Neuronal stem cell (in vitro differentiated cells): ENCODE data around the gene LCN2.
"Not testable (repeated sequence)": the region's sequence is repeated elsewhere in the genome, so short reads cannot be mapped to it uniquely, and the experiment has no call there.

Source experiments
- DNase-seq: peaks from one replicate; pipeline ENCODE4 v3.0.0-alpha.2; 2013; ENCODE audit warnings: low spot score
- H2AFZ ChIP-seq: one replicate; pipeline ENCODE4 v1.6.1; 2013; ENCODE audit warnings: mild to moderate bottlenecking, low read length, inconsistent platforms
- H2AK5ac ChIP-seq: 2 replicates; pipeline ENCODE4 v1.6.1; 2013; ENCODE audit warnings: low read depth, mild to moderate bottlenecking, inconsistent platforms, low read length, moderate library complexity, mixed read lengths
- H2BK120ac ChIP-seq: 2 replicates; pipeline ENCODE4 v1.6.1; 2013; ENCODE audit warnings: low read depth, mild to moderate bottlenecking, inconsistent platforms, low read length, moderate library complexity, mixed read lengths
- H2BK12ac ChIP-seq: one replicate; pipeline ENCODE4 v1.6.1; 2013; ENCODE audit warnings: low read length, inconsistent platforms
- H2BK15ac ChIP-seq: 2 replicates; pipeline ENCODE4 v1.6.1; 2013; ENCODE audit warnings: mild to moderate bottlenecking, low read length, inconsistent platforms, mixed read lengths
- H2BK5ac ChIP-seq: one replicate; pipeline ENCODE4 v1.6.1; 2013; ENCODE audit warnings: inconsistent platforms, mild to moderate bottlenecking, low read length, moderate library complexity
- H3K14ac ChIP-seq: one replicate; pipeline ENCODE4 v1.6.1; 2013; ENCODE audit warnings: low read length, inconsistent platforms
- H3K18ac ChIP-seq: 2 replicates; pipeline ENCODE4 v1.6.1; 2013; ENCODE audit warnings: low read length, inconsistent platforms
- H3K23ac ChIP-seq: 2 replicates; pipeline ENCODE4 v1.6.1; 2013; ENCODE audit warnings: low read depth, mild to moderate bottlenecking, mixed read lengths, low read length, inconsistent platforms; ENCODE audit not compliant: poor library complexity
- H3K27ac ChIP-seq: replicated peaks from 3 replicates; pipeline ENCODE4 v1.5.1; 2013; ENCODE audit warnings: low read length, inconsistent platforms
- H3K27me3 ChIP-seq, 3 experiments: 2 replicates each; pipeline ENCODE4 v1.6.1; 2013; ENCODE audit warnings: low read length in 3 of 3, mild to moderate bottlenecking in 2 of 3, inconsistent platforms in 1 of 3, low read depth in 1 of 3, mixed read lengths in 1 of 3, moderate library complexity in 1 of 3; ENCODE audit not compliant: control insufficient read depth in 3 of 3, insufficient read depth in 3 of 3
- H3K36me3 ChIP-seq, 2 donors: replicated peaks in 1 of 2; 2 replicates each; pipeline ENCODE4 v1.6.1; 2013; ENCODE audit warnings: low read length in 2 of 2; ENCODE audit not compliant: control insufficient read depth in 2 of 2, insufficient read depth in 2 of 2
- H3K4ac ChIP-seq: 2 replicates; pipeline ENCODE4 v1.6.1; 2013; ENCODE audit warnings: inconsistent platforms, mild to moderate bottlenecking, low read length, moderate library complexity
- H3K4me1 ChIP-seq, 2 donors: 1 replicate in 1 of 2; 2 replicates in 1 of 2; pipeline ENCODE4 v1.6.1; 2013; ENCODE audit warnings: low read length in 2 of 2, low read depth in 1 of 2; ENCODE audit not compliant: control insufficient read depth in 2 of 2, insufficient read depth in 1 of 2
- H3K4me2 ChIP-seq: one replicate; pipeline ENCODE4 v1.6.1; 2013; ENCODE audit warnings: mild to moderate bottlenecking, low read length, inconsistent platforms; ENCODE audit not compliant: insufficient read depth, poor library complexity, severe bottlenecking
- H3K4me3 ChIP-seq, 2 donors: 2 replicates each; pipeline ENCODE4 v1.5.1; 2013; ENCODE audit warnings: low read length in 2 of 2, mild to moderate bottlenecking in 2 of 2, inconsistent platforms in 1 of 2, moderate library complexity in 1 of 2
- H3K79me1 ChIP-seq: one replicate; pipeline ENCODE4 v1.6.1; 2013; ENCODE audit warnings: low read depth, mild to moderate bottlenecking, inconsistent platforms, low read length, moderate library complexity
- H3K9ac ChIP-seq: one replicate; pipeline ENCODE4 v1.6.1; 2013; ENCODE audit warnings: mild to moderate bottlenecking, low read depth, low read length, inconsistent platforms; ENCODE audit not compliant: poor library complexity
- H3K9me3 ChIP-seq, 2 donors: replicated peaks in 1 of 2; 2 replicates each; pipeline versions ENCODE3 to v1.6.1; 2013; ENCODE audit warnings: low read length in 2 of 2, mild to moderate bottlenecking in 2 of 2, inconsistent platforms in 1 of 2, low read depth in 1 of 2, mixed read lengths in 1 of 2, moderate library complexity in 1 of 2; ENCODE audit not compliant: control insufficient read depth in 2 of 2, insufficient read depth in 1 of 2
- H4K8ac ChIP-seq: one replicate; pipeline ENCODE4 v1.6.1; 2013; ENCODE audit warnings: low read depth, mild to moderate bottlenecking, inconsistent platforms, low read length, moderate library complexity
- H4K91ac ChIP-seq: one replicate; pipeline ENCODE4 v1.6.1; 2013; ENCODE audit warnings: low read length, low read depth, mild to moderate bottlenecking, inconsistent platforms; ENCODE audit not compliant: poor library complexity
- WGBS, 2 donors: extraction: QIAGEN DNeasy Blood & Tissue Kit; methylation state at CpG; one replicate each; pipeline ENCODE4 v1.1.7; 2013; ENCODE audit warnings: missing lambda C conversion rate in 2 of 2, mixed read lengths in 1 of 2; ENCODE audit not compliant: insufficient read length in 2 of 2, insufficient replicate concordance in 1 of 2; ENCODE audit errors: extremely low coverage in 2 of 2; 5-methylcytosine and 5-hydroxymethylcytosine counted together

Gene LCN2

DNA sequence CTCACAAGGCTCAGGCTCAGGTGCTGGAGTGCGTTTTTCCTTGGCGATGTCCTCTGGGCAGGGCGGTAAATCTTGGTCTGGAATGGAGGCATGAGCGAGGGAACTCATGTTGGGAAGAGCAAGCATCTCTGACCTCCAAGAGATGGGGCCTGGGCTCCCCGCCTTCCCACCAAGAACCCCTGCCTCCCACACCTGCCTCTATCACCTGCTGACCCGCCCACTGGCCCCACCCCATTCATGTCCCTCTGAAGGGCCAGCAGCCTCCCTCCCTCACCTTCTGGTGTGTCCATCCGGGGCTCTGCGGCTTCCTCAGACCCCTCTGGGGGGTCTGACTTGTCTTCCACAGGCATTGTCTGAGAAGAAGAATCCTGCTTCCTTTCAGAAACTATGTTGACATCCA, 31.2 kb downstream of the LCN2 start:
- H3K9ac ChIP-seq = no peak overlapping the region
- no peak overlapping the region for H3K23ac ChIP-seq
- peaks cover 4% of the 10 kb centered on the region for H3K79me1 ChIP-seq
- no peak overlapping the region for H3K4me2 ChIP-seq
- H2AK5ac ChIP-seq = no peak overlapping the region
- peaks cover 60 to 92% of the 10 kb centered on the region in 2 donors for H3K36me3 ChIP-seq
- H3K14ac ChIP-seq = no peak overlapping the region
- no peaks in the 10 kb centered on the region for H3K4me1 ChIP-seq
- H4K91ac ChIP-seq = no peak overlapping the region
- no peak overlapping the region for H3K18ac ChIP-seq
- no peak overlapping the region for H2BK12ac ChIP-seq
- H2BK120ac ChIP-seq = no peak overlapping the region
- no peak overlapping the region for H2AFZ ChIP-seq
- H2BK15ac ChIP-seq = no peak overlapping the region
- whole genome bisulfite sequencing, 2 donors = no CpG with 5 or more reads among the region's 8 CpGs
- no peak overlapping the region for H4K8ac ChIP-seq
- DNase-seq = no peak
- no peak overlapping the region for H3K4me3 ChIP-seq
- H3K27me3 ChIP-seq = no peaks in the 10 kb centered on the region
- no peak overlapping the region for H3K27ac ChIP-seq
- H2BK5ac ChIP-seq = no peak overlapping the region
- H3K9me3 ChIP-seq = peaks cover 14 to 16% of the 10 kb centered on the region in 2 donors
- H3K4ac ChIP-seq = no peak overlapping the region

DNA sequence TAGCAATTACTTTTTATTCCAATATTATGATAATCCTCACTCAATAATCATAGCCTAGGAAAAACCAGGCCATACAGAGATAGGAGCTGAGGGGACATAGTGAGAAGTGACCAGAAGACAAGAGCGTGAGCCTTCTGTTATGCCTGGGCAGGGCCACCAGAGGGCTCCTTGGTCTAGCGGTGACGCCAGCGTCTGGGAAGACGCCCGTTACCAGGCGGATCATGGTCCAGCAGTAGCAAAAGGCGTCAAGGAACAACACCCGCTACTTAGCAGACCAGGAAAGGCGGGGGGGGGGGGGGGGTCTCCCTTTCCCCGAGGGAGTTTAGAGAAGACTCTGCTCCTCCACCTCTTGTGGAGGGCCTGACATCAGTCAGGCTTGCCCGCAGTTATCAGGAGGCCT, 32.2 kb downstream of the LCN2 start:
- H3K14ac ChIP-seq, H3K23ac ChIP-seq, H2BK120ac ChIP-seq, H2BK5ac ChIP-seq, H3K4me1 ChIP-seq, H3K4me2 ChIP-seq, H2AFZ ChIP-seq, H2BK12ac ChIP-seq, H4K8ac ChIP-seq, H3K27ac ChIP-seq, H3K79me1 ChIP-seq, H3K4ac ChIP-seq, H2AK5ac ChIP-seq, H3K4me3 ChIP-seq, H4K91ac ChIP-seq, H3K18ac ChIP-seq, H3K9ac ChIP-seq, H2BK15ac ChIP-seq, DNase-seq, H3K27me3 ChIP-seq: not testable (repeated sequence)
- H3K9me3 ChIP-seq = peaks cover 14 to 16% of the 10 kb centered on the region in 2 donors
- H3K36me3 ChIP-seq = peaks cover 59 to 92% of the 10 kb centered on the region in 2 donors
- no CpG with 5 or more reads among the region's 12 CpGs for WGBS, 2 donors

DNA sequence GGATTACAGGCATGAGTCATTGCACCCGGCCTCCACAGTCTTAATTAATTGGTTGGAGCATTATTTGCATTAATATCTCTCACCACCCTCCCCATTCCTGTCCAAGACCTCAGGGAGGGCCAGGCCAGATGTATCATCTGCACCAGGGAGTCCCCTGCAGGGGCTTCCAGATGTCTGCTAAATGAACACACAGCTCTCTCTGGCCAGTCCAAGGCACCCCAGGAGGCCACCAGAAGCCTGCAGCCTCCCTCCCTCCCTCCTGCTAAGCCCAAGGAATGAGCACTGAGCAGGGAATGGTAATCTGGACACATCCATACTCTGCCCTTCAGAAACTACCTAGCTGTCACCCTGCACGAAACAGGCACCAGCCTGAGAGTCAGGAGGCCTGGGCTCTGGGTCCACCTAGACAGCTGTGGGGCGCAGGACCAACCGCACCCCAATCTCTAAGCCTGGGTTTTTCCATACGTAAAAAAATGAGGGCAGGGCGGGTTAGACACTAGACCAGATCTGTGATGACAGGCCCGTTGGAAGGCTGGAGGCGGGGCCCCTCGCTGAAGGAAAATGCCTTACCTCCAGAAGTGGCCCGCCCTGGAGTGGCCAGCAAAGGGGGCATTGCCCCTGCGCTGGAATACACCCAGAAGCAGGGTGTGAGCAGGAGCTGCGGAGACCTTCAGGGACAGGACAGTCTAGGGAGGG, 33.8 kb downstream of the LCN2 start:
- no peak overlapping the region for H3K18ac ChIP-seq
- no peak overlapping the region for H3K14ac ChIP-seq
- H2BK5ac ChIP-seq = no peak overlapping the region
- no peak overlapping the region for H3K9ac ChIP-seq
- H3K27ac ChIP-seq = no peak overlapping the region
- peaks cover 14 to 16% of the 10 kb centered on the region in 2 donors for H3K9me3 ChIP-seq
- peak overlapping the region; percentile 10 for H3K23ac ChIP-seq
- no peak overlapping the region for H4K91ac ChIP-seq
- H3K4me2 ChIP-seq = no peak overlapping the region
- no peak overlapping the region for H2AFZ ChIP-seq
- no peak overlapping the region for H2BK15ac ChIP-seq
- H3K36me3 ChIP-seq = peaks cover 53 to 90% of the 10 kb centered on the region in 2 donors
- WGBS, 2 donors = no CpG with 5 or more reads among the region's 12 CpGs
- H3K4me3 ChIP-seq = no peak overlapping the region
- no peaks in the 10 kb centered on the region for H3K27me3 ChIP-seq
- H2AK5ac ChIP-seq = no peak overlapping the region
- no peak overlapping the region for H2BK120ac ChIP-seq
- H3K4me1 ChIP-seq = no peaks in the 10 kb centered on the region
- no peak for DNase-seq
- H4K8ac ChIP-seq = no peak overlapping the region
- no peak overlapping the region for H2BK12ac ChIP-seq
- no peak overlapping the region for H3K4ac ChIP-seq
- peaks cover 6% of the 10 kb centered on the region for H3K79me1 ChIP-seq

DNA sequence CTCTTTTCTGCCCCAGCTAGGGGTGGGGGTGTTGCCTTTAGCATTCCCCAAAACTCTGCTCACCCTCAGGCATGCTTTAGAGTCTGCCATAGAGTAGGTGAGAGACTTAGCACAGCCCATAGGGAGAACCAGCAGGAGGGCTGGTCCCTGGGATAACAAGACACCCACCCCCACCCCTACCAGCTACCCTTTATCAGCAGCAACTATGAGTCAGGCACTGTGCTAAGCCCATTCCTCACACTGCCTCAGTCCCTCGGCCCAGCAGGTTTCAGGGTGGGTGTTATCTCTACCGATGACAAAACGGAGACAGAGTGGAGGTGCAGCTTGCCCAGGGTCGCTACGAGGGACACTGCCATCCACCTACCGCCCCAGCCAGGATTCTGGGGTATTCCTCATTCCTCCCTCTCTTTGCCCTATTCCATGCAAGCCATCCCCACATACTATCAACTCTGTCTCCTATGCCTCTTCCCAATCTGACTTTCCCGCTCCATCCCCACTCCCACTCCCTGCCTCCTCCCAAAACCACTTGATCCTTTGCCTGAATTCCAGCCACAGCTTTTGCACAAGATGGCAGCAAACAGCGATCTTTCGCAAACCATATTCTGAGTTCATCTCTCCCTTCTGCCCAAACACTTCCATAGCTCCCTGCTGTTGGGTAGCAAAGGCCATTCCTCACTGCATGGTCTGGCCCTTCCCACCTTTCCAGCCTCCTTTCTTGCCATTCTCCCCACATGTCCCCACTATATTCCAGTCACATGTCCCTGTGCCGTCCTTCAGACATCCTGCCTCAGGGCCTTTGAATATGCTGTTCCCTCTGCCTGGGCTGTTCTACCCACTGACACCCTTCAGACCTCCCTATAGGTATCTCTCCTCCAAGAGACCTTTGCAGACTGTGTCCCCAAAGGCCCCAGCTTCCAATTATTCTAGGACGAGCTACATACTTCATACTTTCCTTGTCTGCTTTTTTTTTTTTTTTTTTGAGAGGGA, 37.0 kb downstream of the LCN2 start:
- H2BK15ac ChIP-seq = no peak overlapping the region
- H3K4ac ChIP-seq = no peak overlapping the region
- H2BK120ac ChIP-seq = no peak overlapping the region
- H3K23ac ChIP-seq = peak overlapping the region; percentile 52
- no peak overlapping the region for H3K14ac ChIP-seq
- no peak overlapping the region for H2BK12ac ChIP-seq
- H3K4me2 ChIP-seq = no peak overlapping the region
- peaks cover 37 to 83% of the 10 kb centered on the region in 2 donors for H3K36me3 ChIP-seq
- no peak overlapping the region for H3K18ac ChIP-seq
- H3K79me1 ChIP-seq = peaks cover 10% of the 10 kb centered on the region
- H4K91ac ChIP-seq = no peak overlapping the region
- peak overlapping the region in 1 of 2 donors; percentile 30 for H3K4me3 ChIP-seq
- no peak overlapping the region for H3K9ac ChIP-seq
- H3K4me1 ChIP-seq = peaks cover 4 to 5% of the 10 kb centered on the region in 2 donors
- WGBS, 2 donors = no CpG with 5 or more reads among the region's 11 CpGs
- no peak overlapping the region for H2AFZ ChIP-seq
- H2BK5ac ChIP-seq = no peak overlapping the region
- H3K27me3 ChIP-seq = no peaks in the 10 kb centered on the region
- H4K8ac ChIP-seq = no peak overlapping the region
- no peaks in the 10 kb centered on the region for H3K9me3 ChIP-seq
- DNase-seq = no peak
- H3K27ac ChIP-seq = no peak overlapping the region
- H2AK5ac ChIP-seq = no peak overlapping the region
